HepG2 (cell line): Measurements from ENCODE around the gene LITAF. TPM values are rescaled to one million over a fixed set of nuclear protein-coding genes. Genes with fewer than 3 reads are reported as not detected.

Experiments used
- BORCS8-MEF2B ChIP-seq: sonication (generic); formaldehyde crosslinking; IDR thresholded peaks from 2 replicates; pipeline ENCODE4 v1.8.0; 2022; ENCODE audit warnings: mild to moderate bottlenecking, missing genetic modification reagents
- CBX1 ChIP-seq: IDR thresholded peaks from one replicate; pipeline ENCODE4 v1.6.1; 2016; ENCODE audit warnings: antibody characterized with exemption, low read depth
- HNRNPL ChIP-seq: fragments of 200-400 bp; formaldehyde crosslinking; IDR thresholded peaks from 2 replicates; pipeline ENCODE4 v1.6.1; 2017; ENCODE audit warnings: mild to moderate bottlenecking, low read depth, low read length
- HNRNPUL1 ChIP-seq: fragments of 200-400 bp; formaldehyde crosslinking; IDR thresholded peaks from 2 replicates; pipeline ENCODE4 v1.6.1; 2017; ENCODE audit warnings: low read depth, mild to moderate bottlenecking, low read length, moderate library complexity
- JUN ChIP-seq: sonication (generic); formaldehyde crosslinking; IDR thresholded peaks from 2 replicates; pipeline ENCODE4 v1.4.0; 2020; ENCODE audit warnings: mild to moderate bottlenecking, missing genetic modification reagents
- POLR2AphosphoS5 ChIP-seq: IDR thresholded peaks from 2 replicates; pipeline ENCODE4 v1.6.1; 2012; ENCODE audit warnings: low read depth, low read length
- SP2 ChIP-seq: sonication (generic); formaldehyde crosslinking; IDR thresholded peaks from 2 replicates; pipeline ENCODE4 v1.5.1; 2020; ENCODE audit warnings: mild to moderate bottlenecking, missing genetic modification reagents
- SSRP1 ChIP-seq: IDR thresholded peaks from 2 replicates; pipeline ENCODE4 v1.6.1; 2016; ENCODE audit warnings: control low read depth
- SYNCRIP ChIP-seq: fragments of 200-400 bp; formaldehyde crosslinking; IDR thresholded peaks from 2 replicates; pipeline ENCODE4 v1.6.1; 2018; ENCODE audit warnings: mild to moderate bottlenecking, low read depth, low read length; ENCODE audit not compliant: insufficient read depth
- ZMYM2 ChIP-seq: sonication (generic); formaldehyde crosslinking; IDR thresholded peaks from 2 replicates; pipeline ENCODE4 v1.8.0; 2022; ENCODE audit warnings: mild to moderate bottlenecking, missing genetic modification reagents
- ZNF484 ChIP-seq: sonication (generic); formaldehyde crosslinking; IDR thresholded peaks from 2 replicates; pipeline ENCODE4 v1.5.1; 2020; ENCODE audit warnings: mild to moderate bottlenecking, low read depth, missing genetic modification reagents, borderline replicate concordance
- ZNF557 ChIP-seq: sonication (generic); formaldehyde crosslinking; IDR thresholded peaks from 2 replicates; pipeline ENCODE4 v1.4.0; 2020; ENCODE audit warnings: missing genetic modification reagents
- ZNF768 ChIP-seq: sonication (generic); formaldehyde crosslinking; IDR thresholded peaks from 2 replicates; pipeline ENCODE4 v1.4.0; 2020; ENCODE audit warnings: missing genetic modification reagents
- polyA plus RNA-seq, 8 experiments: library from polyadenylated mRNA; depleted of rRNA in 3 of 8; stranded (reverse) in 7 of 8; unstranded in 1 of 8; fragments of >200 nt; fragmentation: Illumina TruSeq in 4 of 8; extraction: Trizol in 4 of 8; gene quantifications; 2 replicates each; pipeline versions ENCODE4 v1.2.1 to v1.2.3, GENCODE V29; 2011 to 2016; ENCODE audit warnings: low read depth in 4 of 8, missing spikeins in 1 of 8, mixed read lengths in 1 of 8; ENCODE audit not compliant: insufficient read depth in 1 of 8
- total RNA-seq, 5 experiments: library from RNA; depleted of rRNA; stranded (reverse); fragments of >200 nt; fragmentation: Illumina TruSeq; extraction: Trizol; gene quantifications; 2 replicates each; pipeline ENCODE4 v1.2.3, GENCODE V29; 2016; ENCODE audit warnings: low read depth in 1 of 5
- TF ChIP-seq, protein P1 (sequence below): sonication (generic); formaldehyde crosslinking; IDR thresholded peaks from 2 replicates; pipeline ENCODE4 v1.4.0; 2020; ENCODE audit warnings: missing genetic modification reagents, mild to moderate bottlenecking, borderline replicate concordance
- TF ChIP-seq, protein P2 (sequence below): sonication (generic); formaldehyde crosslinking; IDR thresholded peaks from 2 replicates; pipeline ENCODE4 v1.4.0; 2020; ENCODE audit warnings: mild to moderate bottlenecking, missing genetic modification reagents
- TF ChIP-seq, protein P3 (sequence below): sonication (generic); formaldehyde crosslinking; IDR thresholded peaks from 2 replicates; pipeline ENCODE4 v1.8.0; 2022; ENCODE audit warnings: mild to moderate bottlenecking, missing genetic modification reagents, borderline replicate concordance
- TF ChIP-seq, protein P4 (sequence below): sonication (generic); formaldehyde crosslinking; IDR thresholded peaks from 2 replicates; pipeline ENCODE4 v1.4.0; 2020; ENCODE audit warnings: mild to moderate bottlenecking, missing genetic modification reagents
- TF ChIP-seq, protein P5 (sequence below): sonication (generic); formaldehyde crosslinking; IDR thresholded peaks from 2 replicates; pipeline ENCODE4 v1.5.0; 2020; ENCODE audit warnings: mild to moderate bottlenecking, missing genetic modification reagents

Gene LITAF
- total and polyA plus RNA-seq, 2 of the 13 experiments (the other 11 are each of a cell fraction or from before 2014, with no cell fraction given) = 80.1 to 141 TPM

DNA sequence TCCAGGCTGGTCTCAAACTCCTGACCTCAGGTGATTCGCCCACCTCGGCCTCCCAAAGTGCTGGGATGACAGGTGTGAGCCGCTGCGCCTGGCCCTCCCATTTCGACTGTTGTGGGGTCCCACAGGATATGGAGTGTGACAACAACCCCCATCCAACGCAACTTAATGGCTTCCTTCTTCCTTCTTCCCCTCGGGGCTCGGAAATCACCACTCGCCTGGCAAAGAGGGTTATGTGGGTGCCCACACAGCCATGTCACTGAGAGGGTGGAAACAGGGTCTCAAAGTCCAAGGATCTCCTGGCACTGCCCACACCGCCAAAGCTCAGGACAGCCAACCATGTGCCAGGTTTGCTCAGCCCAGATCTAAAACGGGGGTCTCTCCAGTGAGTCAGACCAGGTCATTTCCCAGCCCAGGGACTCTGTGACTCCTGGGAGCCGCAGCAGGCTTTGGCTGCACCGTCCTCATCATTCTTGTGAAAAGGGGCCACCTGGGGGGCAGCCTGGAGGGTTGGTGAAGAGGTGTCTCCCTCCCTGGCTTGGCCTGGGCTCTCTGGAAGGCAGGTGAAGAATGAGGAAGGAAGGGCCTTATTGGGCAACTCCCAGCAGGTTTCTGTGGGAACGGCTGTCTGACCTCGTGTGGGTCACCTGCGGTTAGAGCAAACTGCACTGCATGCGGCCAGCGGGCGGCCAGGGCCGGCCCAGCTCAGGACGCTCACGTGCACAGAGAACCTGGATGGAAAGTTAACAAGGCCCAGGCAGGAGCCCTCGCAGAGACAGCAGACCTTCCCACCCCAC, 25.3 kb upstream of the LITAF start (continued):
- TF ChIP-seq, protein P1, sequence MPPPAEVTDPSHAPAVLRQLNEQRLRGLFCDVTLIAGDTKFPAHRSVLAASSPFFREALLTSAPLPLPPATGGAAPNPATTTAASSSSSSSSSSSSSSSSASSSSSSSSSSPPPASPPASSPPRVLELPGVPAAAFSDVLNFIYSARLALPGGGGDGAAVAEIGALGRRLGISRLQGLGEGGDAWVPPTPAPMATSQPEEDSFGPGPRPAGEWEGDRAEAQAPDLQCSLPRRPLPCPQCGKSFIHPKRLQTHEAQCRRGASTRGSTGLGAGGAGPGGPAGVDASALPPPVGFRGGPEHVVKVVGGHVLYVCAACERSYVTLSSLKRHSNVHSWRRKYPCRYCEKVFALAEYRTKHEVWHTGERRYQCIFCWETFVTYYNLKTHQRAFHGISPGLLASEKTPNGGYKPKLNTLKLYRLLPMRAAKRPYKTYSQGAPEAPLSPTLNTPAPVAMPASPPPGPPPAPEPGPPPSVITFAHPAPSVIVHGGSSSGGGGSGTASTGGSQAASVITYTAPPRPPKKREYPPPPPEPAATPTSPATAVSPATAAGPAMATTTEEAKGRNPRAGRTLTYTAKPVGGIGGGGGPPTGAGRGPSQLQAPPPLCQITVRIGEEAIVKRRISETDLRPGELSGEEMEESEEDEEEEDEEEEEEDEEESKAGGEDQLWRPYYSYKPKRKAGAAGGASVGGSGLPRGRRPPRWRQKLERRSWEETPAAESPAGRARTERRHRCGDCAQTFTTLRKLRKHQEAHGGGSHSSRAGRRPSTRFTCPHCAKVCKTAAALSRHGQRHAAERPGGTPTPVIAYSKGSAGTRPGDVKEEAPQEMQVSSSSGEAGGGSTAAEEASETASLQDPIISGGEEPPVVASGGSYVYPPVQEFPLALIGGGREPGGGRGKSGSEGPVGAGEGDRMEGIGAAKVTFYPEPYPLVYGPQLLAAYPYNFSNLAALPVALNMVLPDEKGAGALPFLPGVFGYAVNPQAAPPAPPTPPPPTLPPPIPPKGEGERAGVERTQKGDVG (CRISPR knock-in tag) = peak; percentile 82; the same call in 1 of the 2 replicates
- TF ChIP-seq HNRNPL (peak; percentile 94), BORCS8-MEF2B (CRISPR knock-in tag) (peak; percentile 94), ZNF484 (no peak; the same call in 1 of the 2 replicates), HNRNPUL1 (no peak), CBX1 (peak; percentile 62), SSRP1 (CRISPR knock-in tag) (no peak), ZMYM2 (CRISPR knock-in tag) (peak; percentile 58), SYNCRIP (no peak), ZNF557 (CRISPR knock-in tag) (peak; percentile 87), POLR2AphosphoS5 (no peak), SP2 (CRISPR knock-in tag) (no peak), JUN (CRISPR knock-in tag) (peak; percentile 78; the same call in 1 of the 2 replicates), ZNF768 (CRISPR knock-in tag) (peak; percentile 87)
- TF ChIP-seq, protein P2, sequence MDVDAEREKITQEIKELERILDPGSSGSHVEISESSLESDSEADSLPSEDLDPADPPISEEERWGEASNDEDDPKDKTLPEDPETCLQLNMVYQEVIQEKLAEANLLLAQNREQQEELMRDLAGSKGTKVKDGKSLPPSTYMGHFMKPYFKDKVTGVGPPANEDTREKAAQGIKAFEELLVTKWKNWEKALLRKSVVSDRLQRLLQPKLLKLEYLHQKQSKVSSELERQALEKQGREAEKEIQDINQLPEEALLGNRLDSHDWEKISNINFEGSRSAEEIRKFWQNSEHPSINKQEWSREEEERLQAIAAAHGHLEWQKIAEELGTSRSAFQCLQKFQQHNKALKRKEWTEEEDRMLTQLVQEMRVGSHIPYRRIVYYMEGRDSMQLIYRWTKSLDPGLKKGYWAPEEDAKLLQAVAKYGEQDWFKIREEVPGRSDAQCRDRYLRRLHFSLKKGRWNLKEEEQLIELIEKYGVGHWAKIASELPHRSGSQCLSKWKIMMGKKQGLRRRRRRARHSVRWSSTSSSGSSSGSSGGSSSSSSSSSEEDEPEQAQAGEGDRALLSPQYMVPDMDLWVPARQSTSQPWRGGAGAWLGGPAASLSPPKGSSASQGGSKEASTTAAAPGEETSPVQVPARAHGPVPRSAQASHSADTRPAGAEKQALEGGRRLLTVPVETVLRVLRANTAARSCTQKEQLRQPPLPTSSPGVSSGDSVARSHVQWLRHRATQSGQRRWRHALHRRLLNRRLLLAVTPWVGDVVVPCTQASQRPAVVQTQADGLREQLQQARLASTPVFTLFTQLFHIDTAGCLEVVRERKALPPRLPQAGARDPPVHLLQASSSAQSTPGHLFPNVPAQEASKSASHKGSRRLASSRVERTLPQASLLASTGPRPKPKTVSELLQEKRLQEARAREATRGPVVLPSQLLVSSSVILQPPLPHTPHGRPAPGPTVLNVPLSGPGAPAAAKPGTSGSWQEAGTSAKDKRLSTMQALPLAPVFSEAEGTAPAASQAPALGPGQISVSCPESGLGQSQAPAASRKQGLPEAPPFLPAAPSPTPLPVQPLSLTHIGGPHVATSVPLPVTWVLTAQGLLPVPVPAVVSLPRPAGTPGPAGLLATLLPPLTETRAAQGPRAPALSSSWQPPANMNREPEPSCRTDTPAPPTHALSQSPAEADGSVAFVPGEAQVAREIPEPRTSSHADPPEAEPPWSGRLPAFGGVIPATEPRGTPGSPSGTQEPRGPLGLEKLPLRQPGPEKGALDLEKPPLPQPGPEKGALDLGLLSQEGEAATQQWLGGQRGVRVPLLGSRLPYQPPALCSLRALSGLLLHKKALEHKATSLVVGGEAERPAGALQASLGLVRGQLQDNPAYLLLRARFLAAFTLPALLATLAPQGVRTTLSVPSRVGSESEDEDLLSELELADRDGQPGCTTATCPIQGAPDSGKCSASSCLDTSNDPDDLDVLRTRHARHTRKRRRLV (CRISPR knock-in tag) = peak; percentile 80; the same call in 1 of the 2 replicates
- TF ChIP-seq, protein P3, sequence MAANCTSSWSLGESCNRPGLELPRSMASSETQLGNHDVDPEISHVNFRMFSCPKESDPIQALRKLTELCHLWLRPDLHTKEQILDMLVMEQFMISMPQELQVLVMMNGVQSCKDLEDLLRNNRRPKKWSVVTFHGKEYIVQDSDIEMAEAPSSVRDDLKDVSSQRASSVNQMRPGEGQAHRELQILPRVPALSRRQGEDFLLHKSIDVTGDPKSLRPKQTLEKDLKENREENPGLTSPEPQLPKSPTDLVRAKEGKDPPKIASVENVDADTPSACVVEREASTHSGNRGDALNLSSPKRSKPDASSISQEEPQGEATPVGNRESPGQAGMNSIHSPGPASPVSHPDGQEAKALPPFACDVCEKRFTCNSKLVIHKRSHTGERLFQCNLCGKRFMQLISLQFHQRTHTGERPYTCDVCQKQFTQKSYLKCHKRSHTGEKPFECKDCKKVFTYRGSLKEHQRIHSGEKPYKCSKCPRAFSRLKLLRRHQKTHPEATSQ (CRISPR knock-in tag) = peak; percentile 70; the same call in 1 of the 2 replicates
- TF ChIP-seq, protein P4, sequence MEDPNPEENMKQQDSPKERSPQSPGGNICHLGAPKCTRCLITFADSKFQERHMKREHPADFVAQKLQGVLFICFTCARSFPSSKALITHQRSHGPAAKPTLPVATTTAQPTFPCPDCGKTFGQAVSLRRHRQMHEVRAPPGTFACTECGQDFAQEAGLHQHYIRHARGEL (CRISPR knock-in tag) = no peak
- TF ChIP-seq, protein P5, sequence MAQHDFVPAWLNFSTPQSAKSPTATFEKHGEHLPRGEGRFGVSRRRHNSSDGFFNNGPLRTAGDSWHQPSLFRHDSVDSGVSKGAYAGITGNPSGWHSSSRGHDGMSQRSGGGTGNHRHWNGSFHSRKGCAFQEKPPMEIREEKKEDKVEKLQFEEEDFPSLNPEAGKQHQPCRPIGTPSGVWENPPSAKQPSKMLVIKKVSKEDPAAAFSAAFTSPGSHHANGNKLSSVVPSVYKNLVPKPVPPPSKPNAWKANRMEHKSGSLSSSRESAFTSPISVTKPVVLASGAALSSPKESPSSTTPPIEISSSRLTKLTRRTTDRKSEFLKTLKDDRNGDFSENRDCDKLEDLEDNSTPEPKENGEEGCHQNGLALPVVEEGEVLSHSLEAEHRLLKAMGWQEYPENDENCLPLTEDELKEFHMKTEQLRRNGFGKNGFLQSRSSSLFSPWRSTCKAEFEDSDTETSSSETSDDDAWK = no peak
